Stimulated activated naive B cell treated with anti-CD40 and anti-IgM and Interleukin-4, amounts not matched to agents 10 μg/mL and 1 μg/mL and 100 μg/mL, for 72 hours (primary cell): ENCODE measurements around the gene PIK3CB.
"Not testable (repeated sequence)": the region's sequence is repeated elsewhere in the genome, so short reads cannot be mapped to it uniquely, and the experiment has no call there.

Source experiments
- ATAC-seq, 2 donors: fragments of 150-1000 bp; cut with Tn5 transposase; replicated peaks; 2 replicates each; pipeline ENCODE4 v1.10.0; 2021; ENCODE audit warnings: moderate library complexity in 1 of 2
- DNase-seq: peaks from one replicate; pipeline ENCODE4 v3.0.0; 2021
- H3K27ac Mint-ChIP-seq: one replicate; pipeline ENCODE4 v1.8.0; 2022; ENCODE audit warnings: mild to moderate bottlenecking, mixed read lengths
- H3K27me3 Mint-ChIP-seq, 2 donors: one replicate each; pipeline ENCODE4 v1.8.0; 2022; ENCODE audit warnings: mixed read lengths in 2 of 2
- H3K36me3 Mint-ChIP-seq, 2 donors: one replicate each; pipeline ENCODE4 v1.8.0; 2022; ENCODE audit warnings: mixed read lengths in 2 of 2, mild to moderate bottlenecking in 1 of 2
- H3K4me1 Mint-ChIP-seq, 2 donors: one replicate each; pipeline ENCODE4 v1.8.0; 2022; ENCODE audit warnings: mixed read lengths in 2 of 2, mild to moderate bottlenecking in 1 of 2
- H3K4me3 Mint-ChIP-seq, 2 donors: one replicate each; pipeline ENCODE4 v1.8.0; 2022; ENCODE audit warnings: mild to moderate bottlenecking in 2 of 2, mixed read lengths in 2 of 2, moderate library complexity in 1 of 2
- H3K9me3 Mint-ChIP-seq, 2 donors: one replicate each; pipeline ENCODE4 v1.8.0; 2022; ENCODE audit warnings: mixed read lengths in 2 of 2, mild to moderate bottlenecking in 1 of 2

Gene PIK3CB

DNA sequence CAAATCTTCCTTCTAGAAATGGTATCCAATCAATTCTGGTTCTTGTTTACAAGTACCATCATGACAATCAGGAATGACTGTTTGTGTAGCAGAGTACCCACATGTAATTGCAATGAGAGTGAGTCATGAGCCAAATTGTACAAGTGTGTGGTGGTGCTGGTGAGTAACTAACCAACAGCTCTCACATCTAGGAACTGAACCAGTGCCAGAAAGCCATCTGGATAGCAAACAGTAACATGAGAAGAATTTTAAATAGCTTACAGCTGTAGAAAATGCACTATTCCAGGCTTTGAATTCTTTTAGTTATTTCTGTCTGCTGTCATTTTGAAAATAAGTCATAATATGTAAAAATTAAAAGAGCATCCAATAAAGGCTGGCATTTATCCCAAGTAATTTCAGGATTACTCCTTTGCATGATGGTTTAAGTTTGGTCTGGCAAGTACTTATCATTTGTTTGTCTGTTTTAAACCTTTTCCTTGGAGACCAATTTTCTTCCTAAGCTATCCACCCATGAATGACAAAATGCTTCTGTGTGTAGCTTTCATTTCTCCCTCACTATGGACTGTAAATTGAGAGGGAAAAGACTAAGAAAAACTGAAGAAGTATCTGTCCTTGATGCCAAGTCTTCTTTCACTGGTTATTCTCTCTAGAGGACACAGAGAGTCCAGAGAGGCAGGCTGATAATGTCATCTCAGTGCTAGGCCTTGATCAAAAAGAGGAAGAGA lies 60.0 kb downstream of the PIK3CB start:
- ATAC-seq: peak in 1 of 2 donors; percentile 39
- peaks cover 8 to 18% of the 10 kb centered on the region in 2 donors for H3K36me3 Mint-ChIP-seq
- H3K27me3 Mint-ChIP-seq: no peaks in the 10 kb centered on the region
- H3K9me3 Mint-ChIP-seq: no peaks in the 10 kb centered on the region
- no peak for DNase-seq
- H3K4me1 Mint-ChIP-seq: peaks cover 4 to 12% of the 10 kb centered on the region in 2 donors
- H3K27ac Mint-ChIP-seq: no peak overlapping the region
- no peak overlapping the region for H3K4me3 Mint-ChIP-seq

DNA sequence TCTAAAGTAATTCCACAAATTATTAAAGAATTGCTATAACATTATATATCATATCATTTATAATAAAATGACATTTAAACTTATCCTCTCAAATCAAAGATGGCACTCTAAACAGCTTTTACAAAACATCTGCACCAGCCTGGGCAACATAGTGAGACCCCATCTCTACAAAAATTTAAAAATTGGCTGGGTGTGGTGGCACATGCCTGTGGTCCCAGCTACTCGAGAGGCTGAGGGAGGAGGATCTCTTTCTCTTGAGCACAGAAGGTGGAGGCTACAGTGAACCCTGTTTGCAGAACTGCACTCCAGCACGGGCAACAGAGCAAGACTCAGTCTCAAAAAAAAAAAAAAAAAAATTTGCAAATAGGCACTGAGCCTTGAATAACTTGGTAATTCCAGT lies 63.1 kb downstream of the PIK3CB start:
- H3K27ac Mint-ChIP-seq: no peak overlapping the region
- no peaks in the 10 kb centered on the region for H3K27me3 Mint-ChIP-seq
- no peak overlapping the region for H3K4me3 Mint-ChIP-seq
- peaks cover 27 to 30% of the 10 kb centered on the region in 2 donors for H3K36me3 Mint-ChIP-seq
- ATAC-seq (no peak), DNase-seq (no peak)
- H3K4me1 Mint-ChIP-seq: peaks cover 0 to 6% of the 10 kb centered on the region in 2 donors
- H3K9me3 Mint-ChIP-seq: peaks cover 0 to 4% of the 10 kb centered on the region in 2 donors

DNA sequence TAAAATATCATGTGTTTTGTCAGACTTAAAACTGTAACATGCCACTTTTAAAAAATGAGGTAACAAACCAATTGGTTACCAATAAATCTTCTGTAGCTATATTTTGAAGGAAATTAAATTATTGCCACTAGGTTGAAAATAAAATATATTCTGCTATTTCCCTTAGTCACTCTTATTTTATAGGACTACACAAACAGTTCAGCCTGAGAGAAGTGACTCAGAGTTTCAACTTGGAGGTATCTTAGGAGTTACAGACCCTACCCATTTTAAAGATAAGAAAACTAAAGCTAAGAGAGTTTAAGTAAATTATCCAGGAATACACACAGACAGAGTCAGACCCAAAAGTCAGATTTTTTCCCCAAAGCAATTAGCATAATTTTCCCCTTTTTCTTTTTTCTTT lies 65.1 kb downstream of the PIK3CB start:
- Mint-ChIP-seq H3K27ac (no peak overlapping the region), H3K4me1 (no peaks in the 10 kb centered on the region), H3K4me3 (no peak overlapping the region), H3K27me3 (no peaks in the 10 kb centered on the region), H3K36me3 (peaks cover 31 to 33% of the 10 kb centered on the region in 2 donors), H3K9me3 (peaks cover 0 to 4% of the 10 kb centered on the region in 2 donors)
- DNase-seq: no peak
- ATAC-seq: no peak

- peaks cover 31 to 33% of the 10 kb centered on the region in 2 donors for H3K36me3 Mint-ChIP-seq
- H3K27ac Mint-ChIP-seq: no peak overlapping the region
- no peaks in the 10 kb centered on the region for H3K4me1 Mint-ChIP-seq
- ATAC-seq: no peak
- DNase-seq: no peak
- H3K4me3 Mint-ChIP-seq: no peak overlapping the region
- no peaks in the 10 kb centered on the region for H3K27me3 Mint-ChIP-seq
- peaks cover 0 to 4% of the 10 kb centered on the region in 2 donors for H3K9me3 Mint-ChIP-seq
Observed at GRCh38 chr3:138768946-138769345, 65.8 kb downstream of the PIK3CB start.

DNA sequence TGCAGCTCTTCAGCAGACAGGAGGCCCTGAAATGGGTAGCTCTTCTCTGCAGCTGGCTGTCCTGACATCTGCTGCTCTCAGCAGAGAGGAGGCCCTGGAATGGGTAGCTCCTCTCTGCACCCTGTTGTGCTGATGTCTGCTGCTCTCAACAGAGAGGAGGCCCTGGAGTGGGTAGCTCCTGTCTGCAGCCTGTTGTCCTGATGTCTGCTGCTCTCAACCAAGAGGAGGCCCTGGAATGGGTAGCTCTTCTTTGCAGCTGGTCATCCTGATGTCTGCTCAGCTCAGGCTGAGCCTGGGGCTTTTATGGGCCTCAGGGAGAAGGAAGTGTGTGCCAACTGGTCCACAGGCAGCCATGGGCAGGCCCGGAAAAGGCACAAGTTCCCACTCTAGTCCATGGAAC lies 66.6 kb downstream of the PIK3CB start:
- H3K36me3 Mint-ChIP-seq: peaks cover 30 to 31% of the 10 kb centered on the region in 2 donors
- no peak overlapping the region for H3K27ac Mint-ChIP-seq
- no peak for ATAC-seq
- H3K4me1 Mint-ChIP-seq: no peaks in the 10 kb centered on the region
- H3K27me3 Mint-ChIP-seq: no peaks in the 10 kb centered on the region
- peaks cover 0 to 4% of the 10 kb centered on the region in 2 donors for H3K9me3 Mint-ChIP-seq
- DNase-seq: no peak
- no peak overlapping the region for H3K4me3 Mint-ChIP-seq

DNA sequence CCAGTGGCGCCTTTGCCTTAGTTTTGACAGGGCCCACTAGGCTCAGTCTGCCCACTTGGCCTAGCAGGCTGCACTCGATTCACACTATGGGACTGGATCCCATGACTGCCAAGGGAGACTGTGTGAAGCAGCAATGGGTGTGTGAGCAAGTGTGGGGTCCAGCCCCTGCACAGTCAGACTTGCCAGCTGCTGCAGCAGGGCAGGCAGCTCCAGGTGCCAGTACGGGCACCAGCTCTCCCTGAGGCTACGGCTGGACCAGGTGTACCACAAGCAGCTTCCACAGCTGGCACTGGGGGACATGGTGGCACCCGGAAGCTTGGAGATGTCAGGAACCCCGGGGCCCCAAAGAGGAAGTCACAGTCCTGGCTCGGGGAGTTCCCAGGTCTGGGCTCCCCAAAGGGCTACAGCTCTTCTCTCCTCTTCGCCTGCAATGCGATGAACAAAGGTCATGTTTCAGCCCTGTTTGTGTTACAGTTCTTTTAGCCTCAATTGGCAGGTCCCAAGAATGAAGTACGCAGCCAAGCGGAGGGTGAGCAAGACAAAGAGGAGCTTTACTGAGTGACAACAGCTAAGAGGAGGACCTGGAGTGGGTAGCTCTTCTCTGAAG lies 67.1 kb downstream of the PIK3CB start:
- Mint-ChIP-seq H3K27me3 (no peaks in the 10 kb centered on the region), H3K27ac (no peak overlapping the region), H3K4me1 (no peaks in the 10 kb centered on the region), H3K9me3 (peaks cover 0 to 4% of the 10 kb centered on the region in 2 donors), H3K4me3 (no peak overlapping the region), H3K36me3 (peaks cover 30 to 31% of the 10 kb centered on the region in 2 donors)
- ATAC-seq (no peak), DNase-seq (no peak)

GRCh38 chr3:138761002-138761401 lies 73.7 kb downstream of the PIK3CB start:
- DNase-seq: no peak
- H3K27me3 Mint-ChIP-seq: no peaks in the 10 kb centered on the region
- peaks cover 15 to 21% of the 10 kb centered on the region in 2 donors for H3K36me3 Mint-ChIP-seq
- no peak overlapping the region for H3K4me3 Mint-ChIP-seq
- H3K9me3 Mint-ChIP-seq: no peaks in the 10 kb centered on the region
- peaks cover 0 to 5% of the 10 kb centered on the region in 2 donors for H3K4me1 Mint-ChIP-seq
- no peak overlapping the region for H3K27ac Mint-ChIP-seq
- ATAC-seq: no peak

DNA sequence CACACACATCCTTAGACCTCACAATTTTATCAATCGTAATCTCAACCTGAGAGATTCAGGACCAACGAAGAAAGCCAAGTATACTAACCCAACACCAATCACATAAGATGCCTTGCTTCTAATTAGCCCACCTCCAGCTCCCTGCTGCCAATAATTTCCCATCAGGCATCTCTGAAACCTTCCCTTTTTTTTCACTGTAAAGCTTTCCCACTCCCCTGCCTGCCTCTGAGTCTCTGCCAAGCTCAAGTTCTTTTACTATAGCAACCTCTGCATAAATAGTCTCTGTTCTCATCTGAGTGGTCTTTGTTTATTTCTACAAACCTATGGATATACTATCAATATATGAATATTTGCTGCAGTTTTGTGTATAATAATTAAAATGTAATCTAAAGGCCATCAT lies 86.5 kb downstream of the PIK3CB start:
- no peak overlapping the region for H3K27ac Mint-ChIP-seq
- no peaks in the 10 kb centered on the region for H3K9me3 Mint-ChIP-seq
- ATAC-seq: no peak
- peaks cover 0 to 14% of the 10 kb centered on the region in 2 donors for H3K4me1 Mint-ChIP-seq
- H3K36me3 Mint-ChIP-seq: peaks cover 6 to 28% of the 10 kb centered on the region in 2 donors
- H3K4me3 Mint-ChIP-seq: no peak overlapping the region
- DNase-seq: no peak
- no peaks in the 10 kb centered on the region for H3K27me3 Mint-ChIP-seq

DNA sequence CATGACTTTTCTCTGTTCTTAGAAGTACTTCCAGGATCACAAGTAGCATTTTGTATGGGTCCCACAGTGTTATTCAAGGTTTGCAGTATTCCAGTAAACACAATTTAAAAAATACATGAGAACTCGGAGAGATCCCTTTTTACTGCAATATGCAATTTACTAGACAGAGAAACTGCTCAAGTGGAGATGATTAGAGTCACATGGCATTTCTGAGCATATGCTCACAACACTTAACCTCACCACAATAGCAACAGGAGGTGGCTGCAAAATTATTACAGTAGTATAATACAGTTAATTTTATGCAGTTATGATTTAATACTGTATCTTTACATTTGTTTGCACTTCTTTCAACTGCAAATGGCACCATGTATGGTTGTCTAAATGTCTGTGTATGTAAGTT lies 87.5 kb downstream of the PIK3CB start:
- ATAC-seq: no peak
- H3K36me3 Mint-ChIP-seq: peaks cover 6 to 23% of the 10 kb centered on the region in 2 donors
- H3K4me1 Mint-ChIP-seq: peaks cover 0 to 14% of the 10 kb centered on the region in 2 donors
- H3K9me3 Mint-ChIP-seq: no peaks in the 10 kb centered on the region
- no peak for DNase-seq
- H3K27ac Mint-ChIP-seq: no peak overlapping the region
- no peaks in the 10 kb centered on the region for H3K27me3 Mint-ChIP-seq
- H3K4me3 Mint-ChIP-seq: no peak overlapping the region

DNA sequence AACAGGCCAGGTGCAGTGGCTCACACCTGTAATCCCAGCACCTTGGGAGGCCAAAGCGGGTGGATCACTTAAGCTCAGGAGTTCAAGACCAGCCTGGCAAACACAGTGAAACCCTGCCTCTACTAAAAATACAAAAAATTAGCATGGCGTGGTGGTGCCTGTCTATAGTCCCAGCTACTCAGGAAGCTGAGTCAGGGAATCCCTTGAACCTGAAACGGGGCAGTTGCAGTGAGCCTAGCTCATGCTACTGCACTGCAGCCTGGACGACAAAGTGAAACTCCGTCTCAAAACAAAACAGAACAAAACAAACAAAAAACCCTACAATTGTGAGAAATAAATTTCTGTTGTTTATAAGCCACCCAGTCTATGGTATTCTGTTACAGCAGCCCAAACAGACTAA lies 94.7 kb downstream of the PIK3CB start:
- DNase-seq: no peak
- Mint-ChIP-seq H3K27me3 (no peaks in the 10 kb centered on the region), H3K27ac (no peak overlapping the region), H3K4me3 (no peak overlapping the region), H3K9me3 (no peaks in the 10 kb centered on the region), H3K36me3 (peaks cover 10 to 23% of the 10 kb centered on the region in 2 donors), H3K4me1 (peaks cover 2 to 9% of the 10 kb centered on the region in 2 donors)
- ATAC-seq: no peak

- no peaks in the 10 kb centered on the region for H3K4me1 Mint-ChIP-seq
- no peaks in the 10 kb centered on the region for H3K27me3 Mint-ChIP-seq
- H3K9me3 Mint-ChIP-seq: no peaks in the 10 kb centered on the region
- peaks cover 21 to 22% of the 10 kb centered on the region in 2 donors for H3K36me3 Mint-ChIP-seq
- ATAC-seq: no peak
- H3K4me3 Mint-ChIP-seq: no peak overlapping the region
- no peak overlapping the region for H3K27ac Mint-ChIP-seq
- DNase-seq: no peak
Observed at GRCh38 chr3:138732456-138732855, 102.3 kb downstream of the PIK3CB start.

DNA sequence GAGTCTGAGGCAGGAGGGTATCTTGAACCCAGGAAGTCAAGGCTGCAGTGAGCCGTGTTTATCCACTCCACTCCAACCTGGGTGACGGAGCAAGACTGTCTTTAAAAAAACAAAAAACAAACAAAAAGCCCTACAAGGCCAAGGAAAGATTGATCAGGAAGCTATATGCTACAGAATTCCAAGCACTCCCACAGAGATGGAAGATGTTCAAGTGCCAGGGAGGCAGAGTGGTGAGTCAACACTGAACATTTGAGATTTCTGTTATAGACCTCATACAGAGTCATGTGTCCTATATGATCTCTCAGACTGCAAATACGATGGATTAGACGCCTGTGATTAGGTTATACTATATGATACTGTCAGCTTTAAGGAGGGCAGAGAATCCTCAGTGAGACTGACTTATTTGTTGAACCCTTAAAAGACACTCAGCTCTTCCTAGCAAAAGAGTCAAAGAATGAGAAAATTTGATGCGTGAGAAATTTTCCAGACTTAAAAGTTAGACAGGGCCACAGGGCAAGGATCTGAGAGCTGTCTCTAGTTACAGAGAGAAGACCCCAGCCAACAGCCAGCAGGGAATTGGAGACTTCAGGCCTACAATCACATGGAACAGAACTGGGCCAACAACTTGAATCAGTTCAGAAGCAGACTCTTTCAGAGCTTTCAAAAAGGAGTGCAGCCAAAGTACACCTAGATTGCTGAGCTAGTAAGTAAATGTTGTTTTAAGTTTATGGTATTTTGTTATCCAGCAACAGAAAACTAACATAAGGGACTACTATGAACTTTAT lies 107.6 kb downstream of the PIK3CB start:
- H3K9me3 Mint-ChIP-seq: no peaks in the 10 kb centered on the region
- no peak overlapping the region for H3K27ac Mint-ChIP-seq
- H3K4me3 Mint-ChIP-seq: no peak overlapping the region
- H3K4me1 Mint-ChIP-seq: peaks cover 15 to 17% of the 10 kb centered on the region in 2 donors
- ATAC-seq: no peak
- no peak for DNase-seq
- H3K36me3 Mint-ChIP-seq: peaks cover 20 to 23% of the 10 kb centered on the region in 2 donors
- H3K27me3 Mint-ChIP-seq: no peaks in the 10 kb centered on the region

DNA sequence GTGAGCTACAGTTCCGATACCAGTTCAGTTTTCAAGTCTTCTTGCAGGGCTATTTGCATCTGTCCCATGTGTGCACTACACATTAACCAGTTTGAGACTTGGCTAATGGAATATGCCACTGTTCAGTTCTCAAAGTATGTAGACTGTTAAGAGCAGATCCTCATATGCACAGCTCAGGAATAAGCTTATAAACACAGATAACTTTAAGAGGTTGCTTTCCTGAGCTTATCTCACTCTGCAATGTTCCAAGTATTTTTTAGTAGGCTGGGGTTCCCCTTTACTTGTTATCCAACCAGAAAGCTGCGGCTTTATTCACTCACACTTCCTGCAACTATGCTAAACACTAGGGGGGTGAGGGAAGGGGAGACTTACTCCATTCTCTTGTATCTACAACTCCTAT lies 108.7 kb downstream of the PIK3CB start:
- peaks cover 15 to 17% of the 10 kb centered on the region in 2 donors for H3K4me1 Mint-ChIP-seq
- peak overlapping the region in 1 of 2 donors; percentile 25 for H3K4me3 Mint-ChIP-seq
- peak; percentile 27 to 52 for ATAC-seq
- H3K36me3 Mint-ChIP-seq: peaks cover 17 to 20% of the 10 kb centered on the region in 2 donors
- not testable (repeated sequence) for H3K9me3 Mint-ChIP-seq, H3K27ac Mint-ChIP-seq, H3K27me3 Mint-ChIP-seq, DNase-seq

DNA sequence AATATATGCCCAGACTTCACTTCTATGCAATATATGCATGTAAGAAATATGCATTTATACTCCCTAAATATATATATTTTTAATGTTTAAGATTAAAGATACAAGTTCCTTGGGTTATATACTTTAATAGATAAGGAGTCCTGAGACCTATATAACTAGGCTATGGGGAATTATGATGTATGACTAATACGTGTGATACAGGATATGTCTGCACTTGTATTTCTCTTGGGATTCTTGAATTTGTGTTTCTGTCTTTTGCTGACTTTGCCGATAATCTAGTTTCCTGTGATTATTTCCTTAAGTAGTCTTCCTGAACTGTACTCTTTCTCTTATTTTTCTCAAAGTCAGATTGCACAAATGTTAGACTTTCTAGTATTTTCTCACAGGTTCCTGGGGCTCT lies 109.6 kb downstream of the PIK3CB start:
- peaks cover 19 to 22% of the 10 kb centered on the region in 2 donors for H3K36me3 Mint-ChIP-seq
- DNase-seq (no peak), ATAC-seq (no peak)
- no peaks in the 10 kb centered on the region for H3K27me3 Mint-ChIP-seq
- H3K27ac Mint-ChIP-seq: no peak overlapping the region
- no peak overlapping the region for H3K4me3 Mint-ChIP-seq
- no peaks in the 10 kb centered on the region for H3K9me3 Mint-ChIP-seq
- H3K4me1 Mint-ChIP-seq: peaks cover 15 to 17% of the 10 kb centered on the region in 2 donors
